Uterus (tissue), 4 donors: Measurements from ENCODE around the gene HINT2. TPM values are rescaled to one million over a fixed set of nuclear protein-coding genes. Genes with fewer than 3 reads are reported as not detected.
A peak's percentile ranks its signal among the peaks of the same experiment; 100 is the strongest.

Experiments
- DNase-seq, 2 donors: peaks; one replicate each; pipeline ENCODE4 v3.0.0-alpha.2; 2019 to 2020
- H3K27ac ChIP-seq, 2 donors: fragments of 200-600 bp; sonication (generic); 1 replicate in 1 of 2; 2 replicates in 1 of 2; pipeline ENCODE4 v1.5.1; 2016 to 2018
- H3K27me3 ChIP-seq, 2 donors: fragments of 200-600 bp; sonication (generic); one replicate each; pipeline ENCODE4 v1.5.1; 2018 to 2019; ENCODE audit warnings: control low read depth in 1 of 2
- H3K36me3 ChIP-seq, 2 donors: fragments of 200-600 bp; sonication (generic); one replicate each; pipeline ENCODE4 v1.5.1; 2019; ENCODE audit warnings: control low read depth in 1 of 2
- H3K4me1 ChIP-seq, 2 donors: fragments of 200-600 bp; sonication (generic); one replicate each; pipeline ENCODE4 v1.5.1; 2018 to 2019; ENCODE audit warnings: control low read depth in 1 of 2
- H3K4me3 ChIP-seq, 2 donors: fragments of 200-600 bp; sonication (generic); 1 replicate in 1 of 2; 2 replicates in 1 of 2; pipeline ENCODE4 v1.5.1; 2018 to 2019; ENCODE audit warnings: mild to moderate bottlenecking in 1 of 2
- H3K9me3 ChIP-seq, 2 donors: fragments of 200-600 bp; sonication (generic); one replicate each; pipeline ENCODE4 v1.5.1; 2019; ENCODE audit warnings: control low read depth in 1 of 2
- CTCF ChIP-seq, 4 experiments: fragments of 200-600 bp in 2 of 4; fragments of 450-650 bp in 2 of 4; sonication (generic) in 2 of 4; IDR thresholded peaks; one replicate each; pipeline ENCODE4 v1.5.1; 2016 to 2019; ENCODE audit warnings: antibody characterized with exemption in 4 of 4, mild to moderate bottlenecking in 2 of 4, moderate library complexity in 1 of 4
- POLR2A ChIP-seq, 2 donors: fragments of 450-650 bp; IDR thresholded peaks; one replicate each; pipeline ENCODE4 v1.6.1; 2016; ENCODE audit warnings: antibody characterized with exemption in 2 of 2, mild to moderate bottlenecking in 1 of 2, moderate library complexity in 1 of 2
- intact Hi-C: fragments of 100-400 bp; cut with DNase I; formaldehyde crosslinking; loops from one replicate; pipeline ENCODE4 v1.15.1; 2023; ENCODE audit warnings: low total_unique reads
- total RNA-seq, 4 donors: library from RNA; depleted of rRNA in 3 of 4; stranded (reverse); fragments of >200 nt in 3 of 4; gene quantifications; one replicate each; pipeline versions ENCODE4 v1.1.0 to v1.2.4, GENCODE V29; 2014 to 2023
- donor health status: DM: yes; HTN: yes; CAD: no.

Gene HINT2
- total RNA-seq, 4 donors from 2014 or later, result 11.3 to 38.2 (median 31.5) TPM; not detected in 1

GRCh38 chr9:35852876-35853865, 38.3 kb upstream of the HINT2 start:
- intact Hi-C loops, result no loop called here
- TF ChIP-seq CTCF (IDR thresholded peaks at IDR 0.05) (no peak), POLR2A (IDR thresholded peaks at IDR 0.05) (no peak)

GRCh38 chr9:35852267-35852815, 37.5 kb upstream of the HINT2 start:
- intact Hi-C loops, result no loop called here
- H3K4me3 ChIP-seq, result no peak overlapping the region
- H3K27me3 ChIP-seq, result no peaks in the 10 kb centered on the region
- TF ChIP-seq CTCF (IDR thresholded peaks at IDR 0.05) (no peak), POLR2A (IDR thresholded peaks at IDR 0.05) (no peak)
- H3K4me1 ChIP-seq, result no peaks in the 10 kb centered on the region
- no peaks in the 10 kb centered on the region for H3K36me3 ChIP-seq
- no peaks in the 10 kb centered on the region for H3K9me3 ChIP-seq
- no peak for DNase-seq
- H3K27ac ChIP-seq, result no peak overlapping the region

More at GRCh38 chr9:35852876-35853865, 38.3 kb upstream of the HINT2 start:
- Histone ChIP-seq H3K9me3 (no peaks in the 10 kb centered on the region), H3K27me3 (no peaks in the 10 kb centered on the region), H3K27ac (no peak overlapping the region), H3K36me3 (no peaks in the 10 kb centered on the region), H3K4me1 (no peaks in the 10 kb centered on the region), H3K4me3 (no peak overlapping the region)
- peak in 1 of 2 donors; percentile 11 for DNase-seq

GRCh38 chr9:35847792-35848572, 33.1 kb upstream of the HINT2 start:
- no peak for TF ChIP-seq POLR2A (IDR thresholded peaks at IDR 0.05)
- TF ChIP-seq CTCF (IDR thresholded peaks at IDR 0.05), result no peak
- no peak overlapping the region for H3K4me3 ChIP-seq
- H3K9me3 ChIP-seq, result no peaks in the 10 kb centered on the region
- H3K27me3 ChIP-seq, result no peaks in the 10 kb centered on the region
- intact Hi-C loops, result no loop called here
- H3K4me1 ChIP-seq, result no peaks in the 10 kb centered on the region
- no peaks in the 10 kb centered on the region for H3K36me3 ChIP-seq
- DNase-seq, result no peak
- no peak overlapping the region for H3K27ac ChIP-seq

- H3K4me1 ChIP-seq, result no peaks in the 10 kb centered on the region
- no peaks in the 10 kb centered on the region for H3K9me3 ChIP-seq
- peak overlapping the region in 1 of 2 donors; percentile 12 for H3K27ac ChIP-seq
- TF ChIP-seq CTCF (IDR thresholded peaks at IDR 0.05), result no peak
- no peak for TF ChIP-seq POLR2A (IDR thresholded peaks at IDR 0.05)
- DNase-seq, result no peak
- intact Hi-C loops, result no loop called here
- H3K36me3 ChIP-seq, result no peaks in the 10 kb centered on the region
- H3K27me3 ChIP-seq, result no peaks in the 10 kb centered on the region
- no peak overlapping the region for H3K4me3 ChIP-seq
These were observed 31.3 kb upstream of the HINT2 start for GRCh38 chr9:35845824-35846771.
